ENCODE data around the gene ABHD12B. TPM values are rescaled to one million over a fixed set of nuclear protein-coding genes. Genes with fewer than 3 reads are reported as not detected.

The ABHD12B gene
- total and polyA plus RNA-seq, 2 of the 13 experiments (the other 11 are each of a cell fraction or from before 2014, with no cell fraction given) = not detected

DNA sequence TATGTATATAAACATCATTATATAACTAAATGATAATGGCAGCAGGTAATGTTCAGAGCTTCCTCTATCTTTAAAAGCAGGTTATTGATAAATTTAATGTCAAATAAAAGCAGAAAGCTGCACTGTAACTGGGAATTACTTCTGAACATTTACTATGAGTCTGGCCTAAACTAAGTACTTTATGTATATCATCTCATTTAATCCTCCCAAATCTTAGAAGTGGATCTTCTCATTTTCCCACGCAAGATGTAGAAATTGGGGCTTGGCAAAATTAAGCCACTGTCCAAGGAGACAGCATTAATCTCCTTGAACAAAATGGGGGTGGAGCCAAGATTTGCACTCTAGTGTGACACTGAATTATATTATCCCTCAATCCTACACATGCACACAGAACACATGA lies 46.5 kb upstream of the ABHD12B start:
- DNase-seq (ENCODE audit: low spot score) (no peak), FAIRE-seq (no peak), ATAC-seq (no peak)
- WGBS (ENCODE audit: low lambda C conversion rate) = 100% methylated on average over 1 of the region's 1 CpG
- POLR2A ChIA-PET = no interaction called here
- Histone ChIP-seq H3K79me2 (ENCODE audit: insufficient read depth, low read length) (peaks cover 30% of the 10 kb centered on the region), H3K9me3 (ENCODE audit: low read length) (no peaks in the 10 kb centered on the region), H3K36me3 (replicated peaks in 1 of 2; ENCODE audit: control insufficient read depth in 1 of 2, insufficient read depth in 2 of 2, low read length in 2 of 2) (peaks cover 0 to 3% of the 10 kb centered on the region in 2 experiments; a peak in 1 of 5 replicates), H4K20me1 (ENCODE audit: insufficient read depth, low read length) (no peaks in the 10 kb centered on the region; the same call in 1 of the 2 replicates), H3K4me3 (replicated peaks in 1 of 3; ENCODE audit: insufficient read depth in 1 of 3, low read depth in 2 of 3, low read length in 3 of 3) (no peak overlapping the region), H2AFZ (ENCODE audit: low read length) (no peak overlapping the region), H3K9ac (ENCODE audit: insufficient read depth, low read depth, low read length) (no peak overlapping the region), H3K4me2 (ENCODE audit: low read depth, low read length) (no peak overlapping the region), H3K27ac (ENCODE audit: extremely low read length, insufficient read depth, low read length) (no peak overlapping the region), H3K4me1 (ENCODE audit: insufficient read depth, low read length) (peaks cover 53% of the 10 kb centered on the region), H3K27me3 (ENCODE audit: control insufficient read depth in 1 of 2, insufficient read depth in 2 of 2, low read length in 2 of 2) (no peaks in the 10 kb centered on the region; a peak in 1 of 5 replicates)
- intact Hi-C loops (cut with micrococcal nuclease; ENCODE audit: unreplicated experiment) (loop anchor here (5.0 kb wide), 1 partner anchor 37 kb away; no protein-coding TSS in a partner anchor), in situ Hi-C loops (cut with HindIII; ENCODE audit: extremely low pct_ligation_motif_present, low pct_unique_long_range_greater_than_20kb) (no loop called here)
- CTCF ChIA-PET (ENCODE audit: low intra/inter-chr PET ratio, low total read pairs) = no interaction called here
- no TSS peak for BruUV-seq (replicated peaks)
- TF ChIP-seq ZNF713 (CRISPR knock-in tag; IDR thresholded peaks at IDR 0.05) (no peak), ZNF33B (CRISPR knock-in tag; IDR thresholded peaks at IDR 0.05) (no peak), HNF4G (IDR thresholded peaks at IDR 0.05; ENCODE audit: borderline replicate concordance, low read depth, low read length) (no peak), HNF4G (CRISPR knock-in tag; IDR thresholded peaks at IDR 0.05; ENCODE audit: borderline replicate concordance, low read depth) (no peak), DNMT3B (CRISPR knock-in tag; conservative IDR thresholded peaks at IDR 0.05) (no peak), ZNF414 (CRISPR knock-in tag; IDR thresholded peaks at IDR 0.05) (no peak), AGO2 (optimal IDR thresholded peaks at IDR 0.05; ENCODE audit: low read depth, low read length) (no peak), SOX6 (IDR thresholded peaks at IDR 0.05) (no peak), SOX6 (CRISPR knock-in tag; IDR thresholded peaks at IDR 0.05) (no peak), ZNF331 (CRISPR knock-in tag; IDR thresholded peaks at IDR 0.05) (no peak), ZMYM2 (CRISPR knock-in tag; IDR thresholded peaks at IDR 0.05) (no peak), HNF1B (CRISPR knock-in tag; IDR thresholded peaks at IDR 0.05) (no peak), ZNF34 (CRISPR knock-in tag; IDR thresholded peaks at IDR 0.05; ENCODE audit: borderline replicate concordance) (no peak), HMG20B (CRISPR knock-in tag; conservative IDR thresholded peaks at IDR 0.05) (no peak), PCBP1 (IDR thresholded peaks at IDR 0.05; ENCODE audit: borderline replicate concordance, low read depth, low read length) (no peak), SMC3 (IDR thresholded peaks at IDR 0.05; ENCODE audit: low read length) (no peak), ZFAT (CRISPR knock-in tag; conservative IDR thresholded peaks at IDR 0.05) (no peak), ZNF557 (CRISPR knock-in tag; IDR thresholded peaks at IDR 0.05) (no peak), ZNF460 (CRISPR knock-in tag; IDR thresholded peaks at IDR 0.05; ENCODE audit: borderline replicate concordance) (no peak), ZNF761 (CRISPR knock-in tag; conservative IDR thresholded peaks at IDR 0.05) (no peak), ZNF251 (CRISPR knock-in tag; IDR thresholded peaks at IDR 0.05) (no peak)
- TF ChIP-seq, protein P1, sequence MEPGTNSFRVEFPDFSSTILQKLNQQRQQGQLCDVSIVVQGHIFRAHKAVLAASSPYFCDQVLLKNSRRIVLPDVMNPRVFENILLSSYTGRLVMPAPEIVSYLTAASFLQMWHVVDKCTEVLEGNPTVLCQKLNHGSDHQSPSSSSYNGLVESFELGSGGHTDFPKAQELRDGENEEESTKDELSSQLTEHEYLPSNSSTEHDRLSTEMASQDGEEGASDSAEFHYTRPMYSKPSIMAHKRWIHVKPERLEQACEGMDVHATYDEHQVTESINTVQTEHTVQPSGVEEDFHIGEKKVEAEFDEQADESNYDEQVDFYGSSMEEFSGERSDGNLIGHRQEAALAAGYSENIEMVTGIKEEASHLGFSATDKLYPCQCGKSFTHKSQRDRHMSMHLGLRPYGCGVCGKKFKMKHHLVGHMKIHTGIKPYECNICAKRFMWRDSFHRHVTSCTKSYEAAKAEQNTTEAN (CRISPR knock-in tag; conservative IDR thresholded peaks at IDR 0.05) = no peak
